ENCODE results near the gene BCAS1.

The BCAS1 gene

DNA sequence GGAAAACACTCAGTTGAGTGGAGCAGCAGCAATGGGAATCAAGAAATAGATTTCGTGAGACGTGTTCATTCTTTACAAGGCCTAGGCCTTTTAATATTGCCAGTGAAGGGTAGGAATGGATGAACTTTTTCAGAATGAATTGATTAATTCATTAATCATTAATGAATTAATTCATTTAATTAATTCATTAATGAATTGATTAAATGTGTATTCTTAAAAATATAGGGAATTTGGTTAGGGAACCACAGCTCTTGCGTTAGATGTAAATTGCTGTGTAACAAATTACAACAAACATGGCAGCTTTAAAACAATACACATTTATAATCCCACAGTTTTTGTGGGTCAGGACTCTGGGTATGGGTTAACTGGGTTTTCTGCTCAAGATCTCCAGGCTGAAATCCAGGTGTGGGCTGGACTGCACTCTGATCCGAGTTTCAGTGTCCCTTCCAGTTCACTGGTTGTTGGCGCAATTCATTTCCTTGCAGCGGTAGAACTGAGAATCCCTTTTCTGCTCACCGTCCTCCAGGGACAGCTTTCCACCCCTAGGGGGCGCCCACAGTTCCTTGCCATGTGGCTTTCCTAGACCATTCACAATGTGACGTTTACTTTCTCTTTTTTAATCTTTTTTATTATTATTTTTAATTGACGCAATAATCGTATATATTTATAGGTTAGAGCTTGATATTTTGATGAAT is 32.8 kb upstream of the BCAS1 start:
- no peak for DNase-seq

DNA sequence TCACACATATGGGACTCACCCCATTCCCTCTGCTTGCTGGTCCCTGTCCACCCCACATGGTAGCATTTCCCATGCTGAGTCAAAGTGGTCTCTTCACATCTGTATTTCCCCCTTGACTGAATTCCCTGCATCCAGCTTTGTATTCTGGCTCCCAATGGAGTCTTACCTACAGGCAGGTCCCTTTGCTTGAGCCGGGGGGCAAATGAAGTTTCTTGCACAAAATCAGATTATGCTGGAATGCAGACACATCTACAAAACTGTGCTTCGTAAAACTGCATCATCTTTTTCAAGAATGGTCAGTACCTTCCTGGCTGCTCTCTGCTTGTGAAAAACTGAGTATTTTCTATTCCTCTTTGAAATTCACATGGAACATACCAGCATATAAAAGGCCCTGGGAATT is 32.1 kb upstream of the BCAS1 start:
- DNase-seq: no peak

DNA sequence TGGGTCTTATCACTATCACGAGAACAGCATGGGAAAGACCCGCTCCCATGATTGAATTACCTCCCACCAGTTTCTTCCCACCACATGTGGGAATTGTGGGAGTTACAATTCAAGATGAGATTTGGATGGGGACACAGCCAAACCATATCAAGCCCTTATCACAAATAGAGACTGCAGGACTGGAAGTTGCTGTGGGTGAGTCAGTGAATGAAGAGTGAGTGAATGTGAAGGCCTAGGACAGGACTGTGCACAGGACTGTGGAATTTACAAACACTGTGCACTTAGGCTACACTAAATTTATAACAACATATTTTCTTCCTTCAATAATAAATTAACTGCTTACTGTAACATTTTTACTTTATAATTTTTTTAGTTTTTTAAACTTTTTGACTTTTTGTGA is 30.2 kb upstream of the BCAS1 start:
- DNase-seq: no peak

DNA sequence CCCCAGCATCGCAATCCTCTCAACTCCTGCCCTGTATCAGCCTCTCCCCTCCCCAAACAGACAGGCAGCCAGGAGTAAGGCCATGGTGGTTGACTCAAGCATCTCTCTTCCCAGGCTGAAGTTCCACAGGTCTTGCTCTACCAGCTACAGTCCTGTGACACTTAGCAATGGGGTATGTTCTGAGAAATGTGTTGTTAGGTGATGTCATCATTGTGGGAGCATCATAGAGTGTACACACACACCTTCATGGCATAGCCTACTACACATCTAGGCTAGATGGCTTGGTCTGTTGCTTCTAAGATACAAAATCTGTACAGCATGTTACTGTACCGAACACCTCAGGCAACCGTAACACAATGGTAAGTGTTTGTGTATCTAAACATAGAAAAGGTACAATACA is 29.5 kb upstream of the BCAS1 start:
- DNase-seq: no peak

DNA sequence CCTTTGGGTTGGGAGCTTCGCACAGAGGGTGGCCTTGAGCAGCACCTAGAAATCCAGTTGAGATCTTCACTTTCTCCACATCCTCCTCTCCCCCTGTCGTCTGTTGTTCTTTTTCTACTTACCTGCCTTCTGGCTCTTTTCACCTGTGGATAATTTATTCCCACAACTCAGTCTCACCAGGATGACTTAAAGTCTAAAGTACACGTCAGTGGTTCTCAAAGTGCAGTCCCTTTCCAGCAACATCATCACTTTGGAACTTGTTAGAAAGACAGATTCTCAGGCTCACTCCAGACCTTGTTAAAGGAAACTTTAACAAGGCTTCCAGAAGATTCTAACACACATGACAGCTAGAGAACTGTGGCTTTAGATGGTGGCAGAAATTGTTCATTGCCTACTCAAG is 27.7 kb upstream of the BCAS1 start:
- no peak for DNase-seq

DNA sequence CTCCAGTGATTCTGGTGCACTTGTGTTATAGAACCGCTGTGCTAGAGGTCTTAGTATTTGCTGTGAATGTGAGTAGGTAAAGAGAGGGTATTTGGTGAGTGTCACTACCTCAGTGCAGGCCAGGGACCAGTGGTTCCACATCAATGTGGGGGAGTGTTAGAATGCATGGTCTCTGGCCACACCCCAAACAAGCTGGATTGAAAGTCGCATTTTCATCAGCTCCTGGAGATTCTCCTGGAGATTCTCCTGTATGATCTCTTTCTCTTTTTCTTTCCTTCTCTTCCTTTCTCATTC is 26.8 kb upstream of the BCAS1 start:
- no peak for DNase-seq

DNA sequence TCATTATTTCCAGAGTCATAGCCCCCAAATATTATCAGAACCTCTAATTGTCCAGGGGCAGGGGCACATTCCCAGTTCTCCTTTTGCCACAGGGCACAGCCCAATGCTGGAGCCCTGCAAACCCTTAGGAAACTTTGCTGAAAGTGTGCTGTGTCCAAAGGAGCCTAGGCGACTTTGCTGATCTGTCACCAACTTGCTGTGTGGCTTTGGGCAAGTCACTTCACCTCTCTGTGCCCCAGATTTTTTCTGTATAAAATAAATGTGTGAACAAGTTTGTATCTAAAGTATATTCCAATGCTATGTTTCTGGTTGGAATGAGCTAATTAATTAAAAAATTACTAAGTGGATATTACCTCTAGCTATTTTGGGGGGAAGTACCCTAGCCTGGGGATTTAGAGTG is 25.4 kb upstream of the BCAS1 start:
- no peak for DNase-seq

DNA sequence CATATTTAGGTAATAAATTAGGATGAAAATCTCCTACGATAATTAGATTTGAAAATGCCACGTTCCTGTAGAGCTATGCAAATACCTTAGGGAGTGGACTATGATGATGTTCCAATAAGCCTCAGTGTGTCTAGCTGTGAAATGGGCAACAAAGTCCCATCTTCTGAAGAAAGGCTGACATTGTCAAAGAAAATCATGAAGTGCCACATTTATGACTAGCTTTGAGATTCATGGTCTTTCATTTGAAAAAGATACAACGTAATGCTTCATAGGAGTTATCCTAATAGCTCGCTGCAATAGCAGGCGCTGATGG is 23.8 kb upstream of the BCAS1 start:
- no peak for DNase-seq

DNA sequence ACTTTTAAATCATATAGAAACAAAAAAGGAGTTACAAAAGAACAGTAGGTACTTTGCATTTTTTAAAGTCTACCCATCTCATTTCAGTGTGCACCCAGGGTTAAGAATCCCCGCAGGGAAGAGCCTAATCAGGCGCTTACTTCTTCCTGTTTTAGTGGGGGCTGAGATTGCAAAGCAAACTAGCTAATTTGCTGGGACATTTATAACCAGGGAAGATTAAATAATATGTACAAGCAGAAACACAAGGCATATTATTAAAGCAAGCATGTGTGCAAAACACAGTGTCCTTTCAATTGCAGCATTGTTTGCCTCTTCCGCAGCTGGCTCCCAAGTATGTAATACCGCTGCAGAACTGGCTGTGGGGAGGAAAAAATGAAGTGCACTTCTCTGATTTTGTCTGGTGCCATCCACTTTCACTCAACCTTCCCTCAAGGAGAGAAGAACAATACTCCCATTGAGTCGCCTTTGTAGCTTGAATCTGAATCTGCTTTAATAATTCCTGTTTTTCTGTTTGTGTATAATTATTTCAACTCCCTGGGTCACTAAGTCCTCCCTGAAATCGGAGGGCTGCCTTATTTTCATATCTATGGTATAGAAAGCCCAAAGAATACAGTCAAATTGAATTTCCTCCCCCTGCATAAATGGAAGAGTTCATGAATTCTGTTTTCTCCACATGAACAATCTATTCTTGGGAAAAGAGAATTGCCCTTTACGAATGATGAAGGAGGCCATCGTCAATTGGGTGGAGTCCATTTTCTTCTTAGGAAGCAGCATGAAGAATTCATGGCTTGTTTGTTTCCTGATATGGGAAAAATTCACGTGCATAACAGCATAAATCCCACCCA is 23.3 kb upstream of the BCAS1 start:
- no peak for DNase-seq

DNA sequence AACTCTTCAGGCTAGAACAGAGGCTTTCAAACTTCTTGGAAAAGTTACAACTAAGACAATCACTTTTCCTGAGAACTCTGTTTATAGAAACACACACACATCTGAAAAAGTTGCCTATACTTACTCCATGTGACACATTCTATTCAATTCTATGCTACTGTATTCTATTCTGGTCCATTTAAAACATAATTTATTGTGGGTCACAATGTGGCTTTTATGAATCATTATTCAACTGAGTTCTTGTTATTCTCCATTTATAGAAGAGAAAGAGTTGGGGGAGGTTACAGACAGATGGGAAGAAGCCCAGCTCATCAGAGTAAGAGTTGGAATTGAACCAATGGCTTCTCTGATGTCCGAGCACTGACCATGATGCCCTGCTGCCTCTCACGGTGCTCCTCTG is 21.6 kb upstream of the BCAS1 start:
- no peak for DNase-seq

DNA sequence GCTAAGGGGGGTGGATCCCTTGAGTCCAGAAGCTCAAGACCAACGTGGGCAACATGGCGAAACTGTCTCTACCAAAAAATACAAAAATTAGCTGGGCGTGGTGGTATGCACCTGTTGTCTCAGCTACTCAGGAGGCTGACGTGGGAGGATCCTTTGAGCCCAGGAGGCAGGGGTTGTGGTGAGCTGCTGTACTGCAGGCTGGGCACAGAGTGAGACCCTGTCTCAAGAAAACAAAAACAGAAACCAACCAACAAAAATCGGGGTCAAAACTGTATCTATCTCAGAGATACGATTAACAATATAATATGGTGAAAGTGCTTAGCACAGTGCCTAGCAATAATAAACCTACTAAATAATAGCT is 20.7 kb upstream of the BCAS1 start:
- DNase-seq: no peak

DNA sequence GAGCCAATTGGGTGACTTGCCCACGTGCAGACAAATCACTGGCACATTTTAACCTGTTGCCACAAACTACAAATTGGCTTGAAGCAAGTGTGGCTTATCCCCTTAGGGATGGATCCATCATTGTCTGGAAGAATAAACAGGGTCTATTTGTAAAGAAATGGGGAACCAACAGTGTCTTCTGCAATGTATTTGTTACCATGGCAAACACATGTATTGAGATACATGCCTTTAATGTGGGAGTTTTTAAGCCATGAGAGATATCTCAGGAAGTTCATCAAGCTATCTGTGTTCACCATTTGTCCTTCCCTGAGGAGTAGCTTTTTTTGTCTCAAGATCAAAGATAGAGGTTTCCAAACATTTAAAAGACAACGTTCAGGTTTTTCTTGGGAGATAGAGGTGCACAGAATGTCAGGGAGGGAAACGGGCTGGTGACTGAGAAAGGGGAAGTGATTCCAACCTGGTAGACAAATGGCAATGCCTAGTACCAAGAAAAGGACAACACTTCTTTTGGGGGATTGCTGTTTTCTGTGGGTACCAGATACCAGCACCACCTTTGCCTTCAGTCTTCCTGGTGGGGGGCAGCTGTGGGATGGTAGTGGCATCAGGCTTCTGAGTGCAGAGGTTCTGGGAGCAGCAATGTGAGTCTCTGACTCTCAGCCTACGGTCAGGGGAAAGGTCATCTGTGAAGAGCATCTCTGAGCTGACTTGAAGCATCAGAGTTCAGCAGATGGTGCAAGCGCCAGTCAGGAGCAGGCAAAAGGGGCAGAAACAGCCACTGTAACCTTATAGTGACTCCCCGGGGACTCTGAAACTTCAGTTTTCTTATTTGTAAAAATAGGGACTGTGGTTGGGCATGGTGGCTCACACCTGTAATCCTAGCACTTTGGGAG is 20.1 kb upstream of the BCAS1 start:
- DNase-seq: no peak

DNA sequence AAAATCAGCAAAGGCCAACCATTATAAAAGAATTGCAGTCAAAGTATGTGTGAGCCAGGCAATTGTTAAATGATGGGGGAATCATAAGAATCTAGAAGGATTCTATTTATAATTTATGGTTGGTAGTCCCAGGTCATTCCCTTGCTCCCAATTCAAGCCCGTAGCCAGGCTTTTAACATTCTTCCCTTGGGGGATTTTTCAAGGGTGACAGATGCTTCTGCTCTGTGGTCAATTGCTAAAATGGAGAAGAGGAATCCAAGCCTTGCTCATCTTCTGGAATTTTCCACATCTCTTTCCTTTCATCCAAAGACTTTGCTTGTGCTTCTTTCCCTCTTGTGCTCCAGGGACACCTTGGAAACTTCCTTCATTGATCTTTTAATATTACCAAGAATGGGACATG is 18.0 kb upstream of the BCAS1 start:
- no peak for DNase-seq

DNA sequence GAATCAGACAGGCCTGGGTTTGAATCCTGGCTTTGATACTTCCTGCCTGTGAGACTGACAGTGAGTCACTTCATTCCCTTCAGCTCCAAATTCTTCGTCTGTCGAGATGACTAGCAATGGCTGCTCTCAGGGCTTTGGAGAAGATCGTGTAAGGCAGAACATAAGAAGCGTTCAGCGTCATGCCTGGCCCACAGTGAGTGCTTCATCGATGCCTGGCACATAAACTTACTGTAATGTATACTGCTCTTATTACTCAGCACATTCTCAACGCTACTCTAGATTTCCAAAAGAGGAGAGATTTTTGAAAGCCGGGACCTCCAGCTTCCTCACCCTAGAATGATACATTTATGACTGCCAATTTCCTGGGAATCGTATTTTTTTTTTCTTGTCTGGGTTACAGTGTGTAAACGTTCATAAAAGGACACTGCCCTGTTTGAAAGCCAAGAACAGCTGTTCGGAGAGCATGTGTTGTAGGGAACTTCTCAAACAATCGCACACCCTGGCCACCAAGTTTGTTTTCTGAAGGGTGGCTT is 16.2 kb upstream of the BCAS1 start:
- DNase-seq: no peak

DNA sequence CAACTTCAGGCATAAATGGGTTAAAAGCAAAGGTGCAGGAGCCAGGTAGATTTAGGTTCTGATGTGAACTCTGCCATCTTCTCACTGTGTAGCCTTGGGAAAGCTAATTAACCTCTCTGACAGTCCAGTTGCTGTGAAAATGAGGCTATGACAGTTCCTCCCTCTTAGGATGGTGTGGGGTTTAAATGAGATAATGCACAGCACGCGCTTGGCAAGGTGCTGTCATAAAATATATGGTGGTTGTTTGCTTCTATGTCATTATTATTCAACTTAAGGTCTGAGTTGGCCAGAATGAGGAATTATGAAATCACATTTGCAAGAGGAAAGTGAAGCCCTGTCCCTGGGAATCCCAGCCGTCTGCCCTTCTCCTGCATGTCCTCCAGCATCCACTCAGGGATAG is 15.5 kb upstream of the BCAS1 start:
- no peak for DNase-seq

DNA sequence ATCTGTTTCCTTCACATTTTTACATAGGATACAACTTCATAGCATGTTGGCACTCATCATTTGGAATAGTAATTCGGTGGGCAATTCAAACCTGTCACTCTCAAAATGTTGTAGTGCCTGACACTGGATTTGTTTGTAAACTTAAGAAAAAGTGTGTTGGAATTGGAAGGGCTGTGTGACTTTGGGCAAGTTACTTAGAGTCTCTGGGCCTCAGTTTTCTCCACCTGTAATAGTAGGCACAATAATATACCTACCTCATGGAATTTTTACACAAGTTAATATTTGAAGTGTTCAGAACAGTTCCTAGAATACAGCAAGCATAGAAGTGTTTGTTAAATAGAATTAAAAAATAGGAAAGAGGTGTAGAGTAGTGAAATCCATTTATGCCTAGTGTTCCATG is 15.0 kb upstream of the BCAS1 start:
- no peak for DNase-seq

DNA sequence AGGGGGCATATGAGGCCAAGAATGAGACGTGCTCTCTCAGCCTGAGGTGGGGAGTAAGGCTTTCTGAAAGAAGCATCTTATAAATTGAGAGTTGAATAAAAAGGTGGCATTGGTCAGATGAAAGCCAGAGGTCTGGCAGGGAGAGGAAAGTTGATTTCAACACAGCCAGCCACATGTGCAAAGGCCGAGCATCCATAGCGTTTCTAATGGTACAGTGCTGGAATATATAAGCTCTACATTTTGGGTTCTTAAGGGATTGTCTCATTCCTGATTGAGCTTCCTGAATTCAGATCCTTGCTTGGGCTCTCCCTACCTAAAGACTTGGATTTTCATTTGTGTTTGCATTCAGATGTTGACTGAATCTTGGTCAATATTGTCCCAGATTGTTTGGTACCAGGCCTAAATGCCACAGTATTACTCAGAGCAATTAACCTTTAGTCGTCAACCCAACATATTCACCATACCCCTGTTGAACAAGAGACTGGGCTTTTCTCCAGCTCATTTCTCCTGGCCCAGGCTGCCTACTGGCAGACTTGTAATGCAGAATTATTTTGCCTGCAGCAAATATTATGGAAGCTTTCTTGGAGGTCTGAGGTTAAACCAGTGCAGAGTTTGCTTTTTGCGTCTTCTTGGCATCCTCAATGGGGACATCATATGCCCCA is 14.5 kb upstream of the BCAS1 start:
- no peak for DNase-seq

DNA sequence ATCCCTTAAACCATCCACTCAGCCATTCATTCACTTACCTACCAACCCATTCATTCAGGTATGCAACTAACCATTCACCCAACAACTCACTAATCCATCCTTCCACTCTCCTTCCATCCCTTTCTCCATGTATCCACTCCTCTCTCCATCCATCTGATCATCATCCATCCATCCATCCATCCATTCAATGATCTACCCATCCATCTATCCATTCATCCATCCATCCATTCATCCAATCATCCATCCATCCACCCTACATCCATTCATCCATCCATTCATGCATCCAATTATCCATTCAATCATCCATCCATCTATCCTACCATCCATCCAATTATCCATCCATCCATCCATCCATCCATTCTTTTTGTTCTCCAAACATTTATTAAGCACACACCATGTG is 13.8 kb upstream of the BCAS1 start:
- DNase-seq: no peak

DNA sequence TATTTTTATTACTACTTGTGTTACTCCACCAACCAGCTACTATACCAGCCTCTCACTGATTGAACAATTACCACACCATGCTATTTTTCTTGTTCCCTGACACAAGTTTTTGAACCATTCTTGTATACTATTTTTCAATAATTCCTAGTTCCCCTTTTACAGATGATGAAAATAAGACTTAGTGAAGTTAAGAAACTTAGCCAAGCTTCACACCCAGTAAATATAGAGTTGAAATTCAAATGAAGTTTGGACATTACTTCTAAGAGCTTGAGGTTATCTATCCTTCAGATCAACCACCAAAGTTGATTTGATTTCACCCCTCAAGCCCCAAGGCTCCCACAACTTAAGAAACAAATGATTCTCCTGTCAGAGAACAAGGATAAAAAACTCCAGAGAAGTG is 13.1 kb upstream of the BCAS1 start:
- DNase-seq: no peak

DNA sequence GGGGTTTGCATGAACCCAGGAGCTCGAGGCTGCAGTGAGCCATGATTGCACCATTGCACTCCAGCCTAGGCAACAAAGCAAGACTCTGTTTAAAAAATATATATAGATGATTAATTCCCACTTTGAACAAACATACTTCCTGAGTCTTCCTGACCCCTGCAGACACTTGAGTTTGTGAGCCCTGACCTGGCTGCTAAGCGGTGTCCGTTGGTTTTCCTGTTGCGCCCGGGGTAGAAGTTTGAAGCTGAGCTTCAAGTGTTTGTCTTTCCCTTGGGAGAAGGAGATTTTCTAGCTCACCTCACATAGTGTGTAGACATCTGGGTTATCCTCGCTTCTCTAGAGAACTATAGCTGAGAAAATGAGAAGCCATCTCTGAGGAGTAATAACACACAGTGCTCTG is 11.7 kb upstream of the BCAS1 start:
- DNase-seq: no peak

DNA sequence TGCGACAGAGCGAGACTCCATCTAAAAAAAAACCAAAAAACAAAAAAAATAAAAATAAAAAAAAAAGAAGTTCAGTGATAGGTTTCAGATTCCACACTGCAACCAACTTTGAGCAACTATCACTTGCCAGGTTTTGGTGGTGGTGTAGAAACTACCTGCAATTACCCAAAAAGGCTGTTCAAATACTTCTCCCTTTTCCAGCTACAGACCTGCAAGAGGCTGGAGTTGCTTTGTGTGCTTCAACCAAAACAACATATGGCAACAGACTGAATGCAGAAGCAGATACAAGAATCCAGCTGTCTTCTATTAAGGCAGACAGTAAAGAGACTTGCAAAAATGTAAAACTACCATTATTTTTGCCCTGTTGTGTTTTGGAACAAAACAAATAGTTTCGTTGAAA is 9.3 kb upstream of the BCAS1 start:
- no peak for DNase-seq

DNA sequence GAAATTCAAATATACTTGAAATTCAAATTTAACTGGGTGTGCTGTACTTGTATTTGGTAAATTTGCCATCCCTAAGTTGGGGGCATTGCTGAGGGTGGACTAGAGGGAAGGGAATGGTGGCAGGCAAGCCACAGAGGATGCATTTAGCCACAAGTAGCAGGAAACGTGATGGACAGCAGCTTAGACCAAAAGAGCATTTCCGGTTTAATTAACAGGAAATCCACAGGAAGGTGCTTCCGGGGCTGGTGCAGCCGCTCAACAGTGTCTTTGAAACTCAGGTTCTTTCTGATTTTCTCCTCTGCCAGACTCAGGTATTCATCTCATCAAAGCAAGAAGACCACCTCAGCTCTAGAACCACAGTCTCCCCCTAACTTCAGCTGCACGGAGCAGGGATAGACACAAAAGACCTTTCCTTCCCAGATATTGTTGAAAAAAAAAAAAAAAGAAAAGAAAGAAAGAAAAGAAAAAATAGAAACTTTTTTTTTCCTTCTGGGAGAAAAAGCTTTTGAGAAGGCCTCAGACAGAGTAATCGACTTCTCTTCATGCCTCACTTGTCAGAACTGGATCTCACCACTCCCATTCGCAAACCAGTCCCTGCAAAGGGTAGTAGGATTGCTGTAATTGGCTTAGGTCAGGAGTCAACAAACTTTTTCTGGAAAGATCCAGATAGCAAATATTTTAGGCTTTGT is 8.0 kb upstream of the BCAS1 start:
- DNase-seq: no peak

Data from right kidney (tissue), 1 donor.